Lower leg skin (tissue), 4 donors: Measurements from ENCODE around the gene EYS. TPM values are rescaled to one million over a fixed set of nuclear protein-coding genes. Genes with fewer than 3 reads are reported as not detected.

Experiments used
- DNase-seq, 2 donors: peaks; one replicate each; pipeline ENCODE4 v3.0.0-alpha.2; 2019; ENCODE audit warnings: low spot score in 2 of 2
- H3K4me3 ChIP-seq: fragments of 200-600 bp; sonication (generic); 2 replicates; pipeline ENCODE4 v1.5.1; 2017; ENCODE audit warnings: mild to moderate bottlenecking, low read depth; ENCODE audit not compliant: poor library complexity, severe bottlenecking
- CTCF ChIP-seq, 3 donors: fragments of 450-650 bp; IDR thresholded peaks; one replicate each; pipeline ENCODE4 v1.5.1; 2016; ENCODE audit warnings: antibody characterized with exemption in 3 of 3, mild to moderate bottlenecking in 3 of 3, moderate library complexity in 2 of 3
- POLR2A ChIP-seq, 2 donors: fragments of 450-650 bp; IDR thresholded peaks; one replicate each; pipeline ENCODE4 v1.6.1; 2016 to 2017; ENCODE audit warnings: antibody characterized with exemption in 2 of 2, mild to moderate bottlenecking in 1 of 2, moderate library complexity in 1 of 2
- WGBS, 2 donors: methylation state at CpG; one replicate each; pipeline ENCODE4 v1.1.5; 2018; 5-methylcytosine and 5-hydroxymethylcytosine counted together
- intact Hi-C: fragments of 100-400 bp; cut with DNase I; formaldehyde crosslinking; loops from one replicate; pipeline ENCODE4 v1.15.0; 2023; ENCODE audit warnings: low total_unique reads
- total RNA-seq, 4 donors: library from RNA; depleted of rRNA; stranded (reverse); fragments of >200 nt; gene quantifications; one replicate each; pipeline ENCODE4 v1.1.0, GENCODE V29; 2016

EYS gene
- total RNA-seq, 4 donors from 2014 or later: 0.04 TPM; not detected in 3

GRCh38 chr6:64288351-64288750 is 1418.7 kb downstream of the EYS start:
- 41 to 45% methylated on average over 3 of the region's 3 CpGs for WGBS, 2 donors
- TF ChIP-seq POLR2A (IDR thresholded peaks at IDR 0.05) (no peak), CTCF (IDR thresholded peaks at IDR 0.05) (no peak)
- intact Hi-C loops: no loop called here
- DNase-seq: no peak
- H3K4me3 ChIP-seq: no peak overlapping the region

GRCh38 chr6:64281167-64281566 is 1425.9 kb downstream of the EYS start:
- no peak overlapping the region for H3K4me3 ChIP-seq
- no peak for DNase-seq
- intact Hi-C loops: no loop called here
- 84 to 87% methylated on average over 1 of the region's 1 CpG for WGBS, 2 donors
- no peak for TF ChIP-seq POLR2A (IDR thresholded peaks at IDR 0.05)
- no peak for TF ChIP-seq CTCF (IDR thresholded peaks at IDR 0.05)

GRCh38 chr6:64280569-64280968 is 1426.5 kb downstream of the EYS start:
- no peak for DNase-seq
- no peak overlapping the region for H3K4me3 ChIP-seq
- 28 to 36% methylated on average over 1 of the region's 1 CpG for WGBS, 2 donors
- TF ChIP-seq POLR2A (IDR thresholded peaks at IDR 0.05): no peak
- intact Hi-C loops: no loop called here

- 88 to 92% methylated on average over 5 of the region's 5 CpGs for WGBS, 2 donors
- H3K4me3 ChIP-seq: no peak overlapping the region
- DNase-seq: no peak
- intact Hi-C loops: no loop called here
- TF ChIP-seq CTCF (IDR thresholded peaks at IDR 0.05): no peak
- TF ChIP-seq POLR2A (IDR thresholded peaks at IDR 0.05): no peak
These were observed 1436.9 kb downstream of the EYS start for GRCh38 chr6:64270083-64270482.

GRCh38 chr6:64266351-64266821 is 1440.6 kb downstream of the EYS start:
- TF ChIP-seq POLR2A (IDR thresholded peaks at IDR 0.05) (no peak), CTCF (IDR thresholded peaks at IDR 0.05) (no peak)
- 41 to 60% methylated on average over 2 of the region's 2 CpGs for WGBS, 2 donors
- H3K4me3 ChIP-seq: no peak overlapping the region
- DNase-seq: no peak
- intact Hi-C loops: no loop called here

GRCh38 chr6:64263778-64264177 is 1443.2 kb downstream of the EYS start:
- no peak for TF ChIP-seq CTCF (IDR thresholded peaks at IDR 0.05)
- no peak for TF ChIP-seq POLR2A (IDR thresholded peaks at IDR 0.05)
- H3K4me3 ChIP-seq: no peak overlapping the region
- WGBS, 2 donors: 74 to 89% methylated on average over 1 of the region's 1 CpG
- intact Hi-C loops: no loop called here
- no peak for DNase-seq
